Measurements from ENCODE around the gene DENND1C. TPM values are rescaled to one million over a fixed set of nuclear protein-coding genes. Genes with fewer than 3 reads are reported as not detected.

The DENND1C gene
- total RNA-seq, 2 experiments from 2014 or later: 62.4 to 63.2 TPM

DNA sequence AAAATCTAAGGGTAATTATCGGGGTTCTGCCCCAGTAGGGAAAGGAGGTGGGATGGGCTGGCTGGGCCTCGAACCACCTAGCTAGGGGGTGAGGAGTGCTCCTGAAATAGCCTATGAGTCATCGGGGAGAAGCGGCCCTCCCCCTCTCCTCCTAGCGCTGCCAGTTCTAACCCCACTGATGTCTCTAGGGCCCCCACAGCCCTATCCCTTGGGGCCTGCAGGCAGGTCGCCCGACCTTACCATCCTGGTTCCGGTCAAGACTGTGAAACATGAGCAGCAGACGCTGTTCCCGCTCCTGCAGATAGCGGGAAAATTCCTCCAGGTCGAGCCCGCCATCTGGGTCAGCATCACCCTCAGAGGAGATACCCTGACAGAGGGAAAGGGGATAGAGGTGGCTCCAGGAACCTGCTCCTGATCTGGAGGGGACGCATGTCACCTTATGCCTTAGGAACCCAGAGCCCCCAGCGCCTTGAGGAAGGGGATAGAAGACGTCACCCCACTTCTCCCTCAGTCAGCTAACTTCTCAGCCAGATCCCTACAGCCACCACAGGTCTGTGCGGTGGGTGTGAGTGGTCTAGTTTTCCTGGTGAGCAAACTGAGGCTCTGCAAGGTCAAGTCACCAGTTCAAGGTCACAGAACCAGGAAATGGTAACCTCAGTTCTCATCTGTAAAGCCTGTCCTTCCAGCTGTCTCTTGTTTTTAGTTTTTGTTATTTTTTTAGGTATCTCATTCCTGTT lies 23.5 kb downstream of the DENND1C start:
- peaks cover 19% of the 10 kb centered on the region for H3K4me1 Mint-ChIP-seq
- no peak overlapping the region for H3K27ac Mint-ChIP-seq
- no peak for DNase-seq
- H3K9me3 Mint-ChIP-seq: peaks cover 19% of the 10 kb centered on the region
- H3K36me3 Mint-ChIP-seq: peaks cover 40% of the 10 kb centered on the region
- H3K4me3 Mint-ChIP-seq: peak overlapping the region; percentile 82
- no peaks in the 10 kb centered on the region for H3K27me3 Mint-ChIP-seq

DNA sequence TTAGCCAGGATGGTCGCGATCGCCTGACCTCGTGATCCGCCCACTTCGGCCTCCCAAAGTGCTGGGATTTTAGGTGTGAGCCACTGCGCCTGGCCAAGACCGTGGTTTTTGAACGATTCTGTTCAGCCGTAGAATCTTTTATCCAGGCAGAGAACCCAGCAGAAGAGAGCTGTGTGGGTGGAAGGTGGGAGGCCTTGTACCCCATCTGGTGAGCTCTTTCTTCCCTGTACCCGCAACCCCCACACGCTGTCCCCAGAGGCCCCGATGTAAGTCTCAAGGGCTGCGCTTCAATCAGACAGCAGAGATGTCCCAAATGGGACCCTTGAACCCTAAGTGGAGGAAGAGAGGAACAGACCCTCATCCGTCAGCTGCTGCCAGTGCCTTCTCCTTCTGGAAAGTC lies 25.7 kb downstream of the DENND1C start:
- Mint-ChIP-seq H3K9me3 (peaks cover 19% of the 10 kb centered on the region), H3K4me3 (no peak overlapping the region), H3K27me3 (no peaks in the 10 kb centered on the region), H3K36me3 (peaks cover 49% of the 10 kb centered on the region), H3K27ac (no peak overlapping the region), H3K4me1 (peaks cover 15% of the 10 kb centered on the region)
- DNase-seq: no peak

DNA sequence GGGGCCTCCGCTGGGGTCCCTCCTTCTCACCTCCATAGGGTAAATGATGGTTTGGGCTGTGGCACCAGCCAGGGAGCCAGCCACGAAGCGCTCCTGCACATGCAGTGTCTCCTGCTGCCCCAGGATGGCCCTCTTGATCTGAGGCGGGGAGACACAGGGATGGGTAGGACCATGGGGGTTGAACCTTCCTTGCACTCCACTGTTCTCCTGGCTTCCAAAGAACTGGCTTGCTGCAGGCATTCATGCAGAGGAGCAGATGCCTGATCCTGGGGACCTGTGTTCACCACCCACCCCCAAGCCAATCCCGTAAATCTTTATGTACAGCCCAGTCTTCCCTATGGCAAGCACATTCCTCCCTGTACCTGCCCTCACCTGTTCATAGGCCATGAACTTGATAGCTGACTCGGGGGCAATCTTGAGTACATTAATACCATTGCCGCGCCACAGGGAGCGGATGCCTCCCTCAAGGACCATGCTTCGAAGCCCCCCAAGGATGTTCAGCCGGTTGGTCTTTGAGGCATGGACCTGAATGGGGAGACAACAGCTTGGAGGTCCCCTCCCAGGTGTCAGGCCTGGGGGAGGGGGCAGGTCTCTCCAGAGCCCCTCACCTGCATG lies 27.5 kb downstream of the DENND1C start:
- Mint-ChIP-seq H3K36me3 (peaks cover 54% of the 10 kb centered on the region), H3K4me1 (peaks cover 10% of the 10 kb centered on the region), H3K27me3 (no peaks in the 10 kb centered on the region), H3K4me3 (no peak overlapping the region), H3K9me3 (peaks cover 19% of the 10 kb centered on the region), H3K27ac (no peak overlapping the region)
- DNase-seq: no peak

DNA sequence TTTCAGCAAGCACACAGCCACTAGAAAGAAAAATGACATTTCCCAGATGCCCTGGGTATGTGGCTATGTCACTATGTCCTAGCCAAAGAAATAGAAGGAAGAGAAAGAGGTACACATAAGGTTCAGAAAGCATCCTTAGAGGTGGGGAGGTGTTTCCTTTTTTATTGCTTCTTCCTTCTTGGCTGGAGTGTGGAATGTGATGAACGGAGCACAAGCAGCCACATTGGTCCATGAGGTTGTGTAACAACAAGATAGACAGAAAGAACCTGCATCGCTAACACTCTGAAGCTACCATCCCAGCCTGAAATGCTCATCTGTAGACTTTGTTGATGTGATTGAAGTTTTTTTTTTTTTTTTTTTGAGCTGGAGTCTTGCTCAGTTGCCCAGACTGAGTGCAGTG lies 28.7 kb downstream of the DENND1C start:
- no peak overlapping the region for H3K4me3 Mint-ChIP-seq
- no peak for DNase-seq
- peaks cover 54% of the 10 kb centered on the region for H3K36me3 Mint-ChIP-seq
- no peak overlapping the region for H3K27ac Mint-ChIP-seq
- no peaks in the 10 kb centered on the region for H3K4me1 Mint-ChIP-seq
- H3K27me3 Mint-ChIP-seq: no peaks in the 10 kb centered on the region
- peaks cover 19% of the 10 kb centered on the region for H3K9me3 Mint-ChIP-seq

DNA sequence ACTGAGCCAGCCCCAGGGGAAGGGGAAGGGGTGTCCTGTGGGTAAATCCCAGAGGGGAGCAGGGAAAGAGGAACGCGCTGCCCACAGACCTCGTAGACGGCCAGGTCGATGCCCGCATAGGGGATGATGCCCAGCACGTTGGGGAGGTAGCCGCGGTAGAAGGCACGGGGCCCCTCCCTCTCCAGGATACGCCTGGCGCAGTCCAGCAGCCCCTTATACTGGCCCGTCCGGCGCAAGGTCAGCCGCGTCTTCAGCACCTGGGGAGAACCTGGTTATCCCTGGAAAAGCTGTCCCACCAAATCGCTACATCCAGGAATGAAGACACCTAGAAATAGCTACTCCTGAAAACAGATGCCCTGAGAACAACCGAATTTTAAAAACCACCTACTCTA lies 29.4 kb downstream of the DENND1C start:
- peaks cover 19% of the 10 kb centered on the region for H3K9me3 Mint-ChIP-seq
- H3K27ac Mint-ChIP-seq: no peak overlapping the region
- no peak for DNase-seq
- no peak overlapping the region for H3K4me3 Mint-ChIP-seq
- no peaks in the 10 kb centered on the region for H3K27me3 Mint-ChIP-seq
- H3K36me3 Mint-ChIP-seq: peaks cover 53% of the 10 kb centered on the region
- H3K4me1 Mint-ChIP-seq: no peaks in the 10 kb centered on the region

DNA sequence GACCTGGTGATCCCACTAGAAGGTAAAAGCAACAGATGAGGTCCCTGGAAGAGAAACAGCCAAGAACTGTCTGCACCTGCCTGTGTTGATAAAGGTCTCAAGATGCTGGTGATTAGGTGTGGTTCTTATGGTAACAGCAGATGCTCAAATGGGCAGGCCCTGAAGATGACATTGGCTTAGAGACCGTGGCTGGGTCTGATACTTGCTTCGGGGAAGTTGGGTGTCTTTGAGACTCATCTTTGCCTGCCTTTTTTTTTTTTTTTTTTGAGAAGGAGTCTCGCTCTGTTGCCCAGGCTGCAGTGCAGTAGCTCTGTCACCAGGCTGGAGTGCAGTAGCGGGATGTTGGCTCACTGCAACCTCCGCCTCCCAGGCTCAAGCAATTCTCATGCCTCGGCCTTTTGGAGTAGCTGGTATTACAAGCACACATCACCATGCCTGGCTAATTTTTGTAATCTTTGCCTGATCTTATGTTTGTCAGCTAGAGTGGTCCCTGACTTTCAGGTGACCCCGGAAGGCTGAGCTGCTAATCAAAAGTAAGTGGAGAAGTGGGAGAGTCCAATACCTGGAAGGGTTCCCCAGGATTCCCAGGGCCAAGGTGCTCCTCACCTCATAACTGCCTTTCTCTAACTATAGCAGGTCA lies 29.9 kb downstream of the DENND1C start:
- peaks cover 49% of the 10 kb centered on the region for H3K36me3 Mint-ChIP-seq
- peaks cover 19% of the 10 kb centered on the region for H3K9me3 Mint-ChIP-seq
- H3K27me3 Mint-ChIP-seq: no peaks in the 10 kb centered on the region
- no peak overlapping the region for H3K27ac Mint-ChIP-seq
- no peaks in the 10 kb centered on the region for H3K4me1 Mint-ChIP-seq
- H3K4me3 Mint-ChIP-seq: no peak overlapping the region
- DNase-seq: no peak

DNA sequence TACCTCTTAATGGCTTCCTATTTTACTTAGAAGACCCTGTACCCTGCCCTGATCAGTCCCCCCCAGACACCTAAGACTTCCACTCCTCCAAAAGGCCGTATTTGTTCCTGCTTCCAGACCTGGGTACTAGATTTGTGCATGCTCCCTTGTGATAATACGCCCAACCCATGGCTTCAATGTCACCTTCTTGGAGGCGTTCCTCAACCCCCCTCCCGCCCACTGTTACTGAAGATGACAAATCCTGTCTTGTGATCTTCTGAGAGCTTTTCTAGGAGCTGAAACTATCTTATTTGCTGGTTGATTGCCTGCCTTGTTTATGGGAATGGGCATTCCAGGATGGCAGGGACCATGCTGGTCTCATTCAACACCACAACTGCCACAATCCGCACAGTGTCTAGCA lies 31.4 kb downstream of the DENND1C start:
- H3K36me3 Mint-ChIP-seq: peaks cover 46% of the 10 kb centered on the region
- no peaks in the 10 kb centered on the region for H3K27me3 Mint-ChIP-seq
- DNase-seq: no peak
- no peak overlapping the region for H3K4me3 Mint-ChIP-seq
- H3K4me1 Mint-ChIP-seq: no peaks in the 10 kb centered on the region
- H3K27ac Mint-ChIP-seq: no peak overlapping the region
- H3K9me3 Mint-ChIP-seq: peaks cover 14% of the 10 kb centered on the region

DNA sequence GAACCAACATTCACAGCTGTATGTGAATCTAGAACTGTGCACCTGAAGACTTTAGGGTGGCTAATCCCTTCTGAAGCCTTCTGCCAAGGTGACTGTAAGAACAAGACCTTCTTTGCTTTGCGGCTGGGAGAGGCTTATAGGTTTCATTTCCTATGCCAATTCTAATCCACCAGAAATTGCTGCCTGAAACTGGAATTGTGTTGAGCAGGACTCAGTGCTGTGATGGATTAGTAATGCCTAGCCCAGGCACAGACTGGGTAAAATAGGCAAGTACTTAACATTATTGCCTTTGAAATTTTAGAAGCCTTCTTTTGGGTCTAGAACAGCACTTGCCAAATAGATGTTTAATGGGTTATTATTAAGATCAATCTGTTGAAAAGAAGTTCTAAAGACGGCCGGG lies 33.5 kb downstream of the DENND1C start:
- Mint-ChIP-seq H3K27me3 (no peaks in the 10 kb centered on the region), H3K4me3 (no peak overlapping the region), H3K27ac (no peak overlapping the region), H3K4me1 (no peaks in the 10 kb centered on the region), H3K36me3 (peaks cover 25% of the 10 kb centered on the region), H3K9me3 (no peaks in the 10 kb centered on the region)
- DNase-seq: no peak

DNA sequence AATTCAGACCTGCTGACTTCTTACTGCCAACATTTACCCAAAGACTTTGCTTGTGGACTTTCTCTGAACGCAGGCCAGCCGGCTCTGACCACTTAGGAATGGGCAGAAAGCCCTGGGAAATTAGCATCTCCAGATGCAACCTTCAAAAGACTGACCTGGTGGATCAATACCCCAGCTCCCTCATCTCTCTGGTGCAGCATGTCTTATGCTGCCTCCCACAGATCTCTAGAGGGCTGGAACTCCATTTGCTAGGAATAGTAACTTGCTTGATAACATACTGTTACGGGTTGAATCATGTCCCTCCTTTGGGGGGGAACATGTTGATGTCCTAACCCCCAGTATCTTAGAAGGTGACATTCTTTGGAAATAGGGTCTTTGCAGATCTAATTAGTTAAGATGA lies 35.1 kb downstream of the DENND1C start:
- Mint-ChIP-seq H3K36me3 (peaks cover 17% of the 10 kb centered on the region), H3K27me3 (no peaks in the 10 kb centered on the region), H3K4me1 (no peaks in the 10 kb centered on the region), H3K4me3 (no peak overlapping the region), H3K27ac (no peak overlapping the region), H3K9me3 (no peaks in the 10 kb centered on the region)
- no peak for DNase-seq

DNA sequence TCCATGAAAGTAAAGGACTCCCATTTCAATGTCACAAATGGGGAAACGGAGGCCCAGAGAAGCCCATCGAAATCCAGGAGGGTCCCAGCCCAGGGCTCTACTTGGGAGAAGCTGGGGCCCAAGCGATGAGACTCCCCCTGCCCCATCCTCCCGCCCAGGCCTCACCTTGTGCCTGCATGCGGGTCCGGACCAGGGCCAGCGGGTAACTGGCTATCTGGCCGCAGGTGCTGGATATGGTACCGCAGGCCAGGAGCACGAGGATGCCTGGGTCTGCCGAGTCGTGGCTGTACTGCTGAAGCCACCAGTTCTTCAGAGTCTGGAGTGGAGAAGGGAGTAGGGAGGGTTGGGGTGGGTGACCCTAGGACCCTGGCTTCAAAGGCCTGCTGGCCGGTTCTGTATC lies 37.6 kb downstream of the DENND1C start:
- Mint-ChIP-seq H3K36me3 (peaks cover 13% of the 10 kb centered on the region), H3K27me3 (no peaks in the 10 kb centered on the region), H3K4me3 (no peak overlapping the region), H3K9me3 (no peaks in the 10 kb centered on the region), H3K4me1 (no peaks in the 10 kb centered on the region), H3K27ac (no peak overlapping the region)
- no peak for DNase-seq

DNA sequence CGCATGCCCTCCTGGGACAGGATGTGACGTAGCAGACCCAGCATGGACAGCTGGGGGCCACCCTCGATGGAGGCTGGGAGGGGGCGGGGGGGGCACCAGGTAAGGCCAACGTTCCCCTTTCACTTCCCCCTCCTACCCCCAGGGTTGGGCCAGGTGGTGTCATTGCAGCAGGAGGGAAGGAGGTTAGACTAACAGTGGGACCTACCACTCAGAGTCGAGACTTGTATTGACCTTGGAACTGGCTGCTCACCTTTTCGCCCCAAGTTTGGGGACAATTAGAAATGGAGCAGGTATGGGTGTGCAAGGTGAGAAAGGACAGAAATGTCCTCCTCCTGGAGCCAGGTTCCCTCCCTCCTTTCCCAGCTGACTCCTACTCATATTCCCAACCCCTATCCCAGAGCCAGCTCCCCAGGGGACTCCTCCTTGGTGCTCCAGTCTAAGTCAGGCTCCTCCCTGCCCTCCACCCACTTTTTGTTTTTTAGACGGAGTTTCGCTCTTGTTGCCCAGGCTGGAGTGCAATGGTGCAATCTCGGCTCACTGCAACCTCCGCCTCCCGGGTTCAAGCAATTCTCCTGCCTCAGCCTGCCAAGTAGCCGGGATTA lies 39.4 kb downstream of the DENND1C start:
- Mint-ChIP-seq H3K9me3 (no peaks in the 10 kb centered on the region), H3K27ac (no peak overlapping the region), H3K27me3 (no peaks in the 10 kb centered on the region), H3K4me1 (no peaks in the 10 kb centered on the region), H3K36me3 (peaks cover 13% of the 10 kb centered on the region), H3K4me3 (no peak overlapping the region)
- DNase-seq: no peak

DNA sequence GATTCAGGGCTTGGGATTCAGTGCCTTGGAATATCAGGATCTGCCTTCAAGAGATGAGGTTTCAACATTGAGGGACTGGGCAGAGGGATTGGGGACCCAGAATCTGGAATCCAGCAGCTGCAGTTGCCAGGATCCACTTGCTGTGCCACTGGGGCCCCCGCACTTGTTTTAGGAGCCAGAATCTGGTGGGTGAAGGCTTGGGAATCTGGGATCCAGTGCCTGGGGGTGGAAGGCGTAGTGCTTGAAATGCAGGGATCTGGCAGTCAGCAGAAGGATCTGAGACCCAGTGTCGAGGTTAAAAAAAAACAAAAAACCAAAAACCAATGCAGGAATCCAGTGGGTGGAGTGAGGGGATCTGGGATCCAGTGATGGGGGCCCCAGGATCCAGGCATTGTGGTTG lies 40.7 kb downstream of the DENND1C start:
- no peak for DNase-seq
- Mint-ChIP-seq H3K36me3 (peaks cover 7% of the 10 kb centered on the region), H3K4me1 (no peaks in the 10 kb centered on the region), H3K27me3 (no peaks in the 10 kb centered on the region), H3K4me3 (no peak overlapping the region), H3K27ac (no peak overlapping the region), H3K9me3 (no peaks in the 10 kb centered on the region)

DNA sequence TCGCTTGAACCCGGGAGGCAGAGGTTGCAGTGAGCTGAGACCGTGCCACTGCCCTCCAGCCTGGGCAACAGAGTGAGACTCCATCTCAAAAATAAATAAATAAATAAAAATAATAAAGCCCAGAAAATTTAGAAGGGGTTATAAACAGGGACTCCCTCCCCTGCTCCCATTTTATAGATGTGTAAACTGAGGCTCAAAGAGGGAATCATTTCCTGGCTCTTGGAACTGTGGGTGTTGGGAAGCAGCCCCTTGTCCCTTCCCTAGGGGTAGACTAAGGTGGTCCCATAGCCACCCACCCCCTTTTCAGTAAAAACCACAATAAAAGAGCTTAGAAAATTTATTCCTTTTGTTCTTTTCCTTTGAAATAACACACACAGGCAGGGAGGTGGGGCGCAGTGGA lies 41.8 kb downstream of the DENND1C start:
- Mint-ChIP-seq H3K27ac (no peak overlapping the region), H3K4me1 (no peaks in the 10 kb centered on the region)
- DNase-seq: no peak

DNA sequence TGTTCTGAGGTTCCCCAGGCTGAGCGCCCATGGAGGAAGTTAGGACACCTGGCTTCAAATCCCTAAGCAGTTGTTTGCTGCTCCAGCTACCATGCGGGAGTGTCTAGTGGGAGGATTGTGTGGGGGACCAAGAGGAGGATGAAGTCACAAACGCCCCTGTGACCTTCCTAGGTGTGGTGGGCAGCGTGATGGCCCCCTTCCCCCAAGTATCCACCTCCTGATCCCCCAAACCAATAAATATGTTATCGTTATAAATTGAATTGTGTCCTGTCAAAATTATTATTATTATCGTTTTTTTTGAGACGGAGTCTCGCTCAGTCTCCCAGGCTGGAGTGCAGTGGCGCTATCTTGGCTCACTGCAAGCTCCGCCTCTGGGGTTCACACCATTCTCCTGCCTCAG lies 47.9 kb downstream of the DENND1C start, which contains the start of gene SLC25A41:
TSS of gene SLC25A41 (minus strand) at position 101 of the 400 bp plus-strand sequence. CDS start at position 31, 70 bp downstream.
- no peak within 1 kb of the TSS for H3K4me3 Mint-ChIP-seq
- H3K36me3 Mint-ChIP-seq: peaks cover 9% of the 10 kb centered on the region
- no peaks in the 10 kb centered on the region for H3K27me3 Mint-ChIP-seq
- no peak for DNase-seq
- H3K4me1 Mint-ChIP-seq: peaks cover 6% of the 10 kb centered on the region
- H3K27ac Mint-ChIP-seq: no peak within 1 kb of the TSS
- no peaks in the 10 kb centered on the region for H3K9me3 Mint-ChIP-seq

More for the DNA sequence above, 41.8 kb downstream of the DENND1C start:
- Mint-ChIP-seq H3K4me3 (no peak overlapping the region), H3K9me3 (no peaks in the 10 kb centered on the region), H3K36me3 (no peaks in the 10 kb centered on the region), H3K27me3 (no peaks in the 10 kb centered on the region)

DNA sequence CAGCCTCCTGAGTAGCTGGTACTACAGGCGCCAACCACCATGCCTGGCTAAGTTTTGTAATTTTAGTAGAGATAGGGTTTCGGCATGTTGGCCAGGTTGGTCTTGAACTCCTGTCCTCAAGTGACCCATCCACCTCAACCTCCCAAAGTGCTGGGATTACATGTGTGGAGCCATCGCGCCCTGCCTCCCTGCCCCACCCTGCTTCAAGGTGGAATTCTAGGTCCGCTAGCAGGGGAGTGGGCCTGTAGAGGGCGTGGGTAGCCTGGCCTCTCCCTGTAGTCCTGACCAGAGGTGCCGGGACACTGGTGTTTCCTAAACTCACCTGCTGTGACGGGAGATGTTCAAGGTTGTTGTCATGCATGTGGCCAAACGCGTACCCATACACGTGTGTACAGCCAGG lies 48.4 kb downstream of the DENND1C start:
- peaks cover 6% of the 10 kb centered on the region for H3K4me1 Mint-ChIP-seq
- DNase-seq: no peak
- no peak overlapping the region for H3K4me3 Mint-ChIP-seq
- no peaks in the 10 kb centered on the region for H3K9me3 Mint-ChIP-seq
- no peak overlapping the region for H3K27ac Mint-ChIP-seq
- H3K36me3 Mint-ChIP-seq: peaks cover 9% of the 10 kb centered on the region
- H3K27me3 Mint-ChIP-seq: no peaks in the 10 kb centered on the region

Data from activated naive CD8-positive, alpha-beta T cell treated with anti-CD3 and anti-CD28 coated beads for 36 hours (primary cell).